Measurements from ENCODE around the gene AGAP1. TPM values are rescaled to one million over a fixed set of nuclear protein-coding genes. Genes with fewer than 3 reads are reported as not detected.

Gene AGAP1
- total and polyA plus RNA-seq, 2 donors: 1.7 to 3.0 TPM

DNA sequence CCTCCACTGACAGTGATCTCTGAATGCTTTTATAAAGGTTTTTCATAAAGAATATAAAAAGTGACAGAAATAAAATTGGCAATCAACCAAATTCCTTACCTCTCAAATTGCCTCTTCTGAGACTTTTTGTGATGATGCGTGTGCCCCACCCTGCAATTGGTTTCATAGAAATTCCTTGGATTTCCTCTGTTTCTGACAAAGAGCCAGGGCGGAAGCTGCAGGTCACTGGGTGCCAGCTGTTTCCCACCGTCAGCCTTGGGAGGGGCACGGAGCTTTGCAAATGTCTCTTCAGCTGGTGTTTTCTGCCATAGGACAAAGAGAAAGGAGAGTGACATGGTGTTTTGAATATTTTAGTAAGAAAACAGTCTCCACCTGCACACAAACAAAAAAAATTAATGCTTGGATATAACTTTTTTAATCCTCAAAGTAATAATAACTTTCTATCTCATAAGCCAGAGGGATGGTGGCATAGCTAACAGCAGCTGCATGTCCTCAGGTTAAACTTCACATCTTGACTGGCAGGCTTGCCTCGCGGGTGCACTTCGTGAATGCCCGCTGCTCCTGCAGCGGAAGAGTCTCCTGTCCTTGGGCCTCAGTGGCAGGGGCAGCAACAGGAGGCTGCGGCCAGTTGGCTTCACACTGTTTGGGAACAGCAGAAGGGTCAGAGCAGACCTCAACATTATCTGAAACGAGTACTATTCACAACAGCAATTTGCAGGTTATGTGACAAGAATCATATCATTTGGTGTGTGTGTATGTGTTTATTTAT lies 24.7 kb downstream of the AGAP1 start:
- Histone ChIP-seq H3K27me3 (ENCODE audit: control insufficient read depth in 2 of 2, insufficient read depth in 1 of 2, low read length in 1 of 2) (no peaks in the 10 kb centered on the region), H3K27ac (ENCODE audit: low read depth in 1 of 2, low read length in 1 of 2) (no peak overlapping the region), H3K9me3 (ENCODE audit: control insufficient read depth in 2 of 2, insufficient read depth in 1 of 2, low read length in 1 of 2) (no peaks in the 10 kb centered on the region), H3K4me1 (ENCODE audit: control insufficient read depth in 2 of 2, insufficient read depth in 2 of 2, low read length in 2 of 2) (peaks cover 0 to 3% of the 10 kb centered on the region in 2 donors), H3K4me3 (ENCODE audit: low read length in 2 of 2) (no peak overlapping the region), H3K36me3 (ENCODE audit: control insufficient read depth in 2 of 2, insufficient read depth in 2 of 2, low read length in 1 of 2) (no peaks in the 10 kb centered on the region)
- WGBS: 82% methylated on average over 11 of the region's 11 CpGs
- no peak for DNase-seq (ENCODE audit: low read depth in 6 of 9, low spot score in 9 of 9)

DNA sequence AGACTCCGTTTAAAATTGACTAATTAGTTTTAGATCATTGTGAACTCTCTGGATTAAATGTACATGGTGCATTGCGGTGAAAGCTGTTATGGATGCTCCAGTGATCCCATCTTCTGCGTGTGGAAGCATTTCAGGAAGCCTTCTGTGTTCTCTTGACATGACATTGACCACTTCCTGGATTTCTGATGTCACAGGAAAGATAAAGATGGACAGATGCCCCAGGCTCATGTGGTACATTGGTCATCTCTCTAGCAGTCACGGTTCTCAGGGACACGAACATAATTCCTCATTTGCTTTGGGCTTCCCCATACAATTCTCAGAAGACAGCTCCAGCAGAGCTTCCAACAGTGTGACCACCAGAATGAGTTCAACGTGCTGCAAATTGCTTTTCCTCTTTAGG lies 26.9 kb downstream of the AGAP1 start:
- H3K4me1 ChIP-seq (ENCODE audit: control insufficient read depth in 2 of 2, insufficient read depth in 2 of 2, low read length in 2 of 2): peaks cover 0 to 3% of the 10 kb centered on the region in 2 donors
- H3K27ac ChIP-seq (ENCODE audit: low read depth in 1 of 2, low read length in 1 of 2): no peak overlapping the region
- H3K4me3 ChIP-seq (ENCODE audit: low read length in 2 of 2): no peak overlapping the region
- no peak for DNase-seq (ENCODE audit: low read depth in 6 of 9, low spot score in 9 of 9)
- no peaks in the 10 kb centered on the region for H3K36me3 ChIP-seq (ENCODE audit: control insufficient read depth in 2 of 2, insufficient read depth in 2 of 2, low read length in 1 of 2)
- H3K9me3 ChIP-seq (ENCODE audit: control insufficient read depth in 2 of 2, insufficient read depth in 1 of 2, low read length in 1 of 2): no peaks in the 10 kb centered on the region
- no peaks in the 10 kb centered on the region for H3K27me3 ChIP-seq (ENCODE audit: control insufficient read depth in 2 of 2, insufficient read depth in 1 of 2, low read length in 1 of 2)
- 86% methylated on average over 6 of the region's 6 CpGs for WGBS

DNA sequence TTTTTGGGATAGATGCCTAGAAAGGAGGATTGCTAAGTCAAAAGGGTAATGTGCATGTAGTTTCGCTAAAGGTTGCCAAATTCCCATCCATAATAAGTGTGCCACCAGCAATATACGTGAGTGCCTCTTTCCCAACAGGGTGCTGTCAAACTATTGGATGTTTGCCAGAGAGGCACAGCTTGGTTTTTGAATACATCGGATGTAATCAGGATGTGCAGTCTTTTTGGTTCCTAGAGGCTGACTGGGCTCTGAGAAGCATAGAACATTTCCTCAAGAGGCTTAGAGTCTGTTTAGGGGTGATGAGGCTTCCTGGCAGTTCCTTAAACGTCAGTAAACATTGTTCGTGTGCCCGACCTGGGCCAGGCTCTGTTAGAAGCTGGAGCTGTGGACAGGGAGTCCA lies 28.0 kb downstream of the AGAP1 start:
- no peaks in the 10 kb centered on the region for H3K36me3 ChIP-seq (ENCODE audit: control insufficient read depth in 2 of 2, insufficient read depth in 2 of 2, low read length in 1 of 2)
- no peak overlapping the region for H3K27ac ChIP-seq (ENCODE audit: low read depth in 1 of 2, low read length in 1 of 2)
- WGBS: 85% methylated on average over 6 of the region's 6 CpGs
- H3K4me1 ChIP-seq (ENCODE audit: control insufficient read depth in 2 of 2, insufficient read depth in 2 of 2, low read length in 2 of 2): peaks cover 0 to 3% of the 10 kb centered on the region in 2 donors
- no peak overlapping the region for H3K4me3 ChIP-seq (ENCODE audit: low read length in 2 of 2)
- H3K9me3 ChIP-seq (ENCODE audit: control insufficient read depth in 2 of 2, insufficient read depth in 1 of 2, low read length in 1 of 2): no peaks in the 10 kb centered on the region
- no peak for DNase-seq (ENCODE audit: low read depth in 6 of 9, low spot score in 9 of 9)
- H3K27me3 ChIP-seq (ENCODE audit: control insufficient read depth in 2 of 2, insufficient read depth in 1 of 2, low read length in 1 of 2): no peaks in the 10 kb centered on the region

GRCh38 chr2:235523021-235523420 lies 29.2 kb downstream of the AGAP1 start:
- 94% methylated on average over 5 of the region's 5 CpGs for WGBS
- Histone ChIP-seq H3K36me3 (ENCODE audit: control insufficient read depth in 2 of 2, insufficient read depth in 2 of 2, low read length in 1 of 2) (no peaks in the 10 kb centered on the region), H3K4me1 (ENCODE audit: control insufficient read depth in 2 of 2, insufficient read depth in 2 of 2, low read length in 2 of 2) (no peaks in the 10 kb centered on the region), H3K9me3 (ENCODE audit: control insufficient read depth in 2 of 2, insufficient read depth in 1 of 2, low read length in 1 of 2) (no peaks in the 10 kb centered on the region), H3K27ac (ENCODE audit: low read depth in 1 of 2, low read length in 1 of 2) (no peak overlapping the region), H3K4me3 (ENCODE audit: low read length in 2 of 2) (no peak overlapping the region), H3K27me3 (ENCODE audit: control insufficient read depth in 2 of 2, insufficient read depth in 1 of 2, low read length in 1 of 2) (no peaks in the 10 kb centered on the region)
- no peak for DNase-seq (ENCODE audit: low read depth in 6 of 9, low spot score in 9 of 9)

- H3K27ac ChIP-seq (ENCODE audit: low read depth in 1 of 2, low read length in 1 of 2): no peak overlapping the region
- 95% methylated on average over 18 of the region's 18 CpGs for WGBS
- no peak for DNase-seq (ENCODE audit: low read depth in 6 of 9, low spot score in 9 of 9)
- no peaks in the 10 kb centered on the region for H3K9me3 ChIP-seq (ENCODE audit: control insufficient read depth in 2 of 2, insufficient read depth in 1 of 2, low read length in 1 of 2)
- no peaks in the 10 kb centered on the region for H3K27me3 ChIP-seq (ENCODE audit: control insufficient read depth in 2 of 2, insufficient read depth in 1 of 2, low read length in 1 of 2)
- H3K4me3 ChIP-seq (ENCODE audit: low read length in 2 of 2): no peak overlapping the region
- H3K4me1 ChIP-seq (ENCODE audit: control insufficient read depth in 2 of 2, insufficient read depth in 2 of 2, low read length in 2 of 2): no peaks in the 10 kb centered on the region
- H3K36me3 ChIP-seq (ENCODE audit: control insufficient read depth in 2 of 2, insufficient read depth in 2 of 2, low read length in 1 of 2): no peaks in the 10 kb centered on the region
Measured at GRCh38 chr2:235523486-235524150, 29.8 kb downstream of the AGAP1 start.

DNA sequence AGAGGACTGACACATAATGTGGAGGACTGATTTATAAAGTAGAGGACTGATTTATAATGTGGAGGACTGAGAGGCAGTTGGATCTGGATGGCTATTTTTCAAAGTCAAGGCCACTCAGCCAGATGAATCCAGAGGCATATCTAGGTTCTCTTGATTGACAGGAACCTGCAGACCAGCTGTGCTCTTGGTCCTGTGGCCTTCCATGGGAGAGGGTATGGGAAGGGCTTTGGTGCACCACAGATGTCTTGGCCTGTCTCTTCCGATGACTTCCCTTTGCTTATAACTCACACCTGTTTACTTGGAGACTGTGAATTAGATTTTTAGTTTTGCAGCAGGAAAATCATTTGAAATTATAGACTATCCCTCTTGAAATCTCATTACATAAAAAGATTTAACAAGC lies 32.3 kb downstream of the AGAP1 start:
- Histone ChIP-seq H3K36me3 (ENCODE audit: control insufficient read depth in 2 of 2, insufficient read depth in 2 of 2, low read length in 1 of 2) (no peaks in the 10 kb centered on the region), H3K9me3 (ENCODE audit: control insufficient read depth in 2 of 2, insufficient read depth in 1 of 2, low read length in 1 of 2) (no peaks in the 10 kb centered on the region), H3K4me3 (ENCODE audit: low read length in 2 of 2) (no peak overlapping the region), H3K27ac (ENCODE audit: low read depth in 1 of 2, low read length in 1 of 2) (no peak overlapping the region), H3K27me3 (ENCODE audit: control insufficient read depth in 2 of 2, insufficient read depth in 1 of 2, low read length in 1 of 2) (no peaks in the 10 kb centered on the region), H3K4me1 (ENCODE audit: control insufficient read depth in 2 of 2, insufficient read depth in 2 of 2, low read length in 2 of 2) (no peaks in the 10 kb centered on the region)
- WGBS: 97% methylated on average over 1 of the region's 1 CpG
- no peak for DNase-seq (ENCODE audit: low read depth in 6 of 9, low spot score in 9 of 9)

- DNase-seq (ENCODE audit: low read depth in 6 of 9, low spot score in 9 of 9): no peak
- no peaks in the 10 kb centered on the region for H3K36me3 ChIP-seq (ENCODE audit: control insufficient read depth in 2 of 2, insufficient read depth in 2 of 2, low read length in 1 of 2)
- H3K4me3 ChIP-seq (ENCODE audit: low read length in 2 of 2): no peak overlapping the region
- H3K27ac ChIP-seq (ENCODE audit: low read depth in 1 of 2, low read length in 1 of 2): no peak overlapping the region
- H3K4me1 ChIP-seq (ENCODE audit: control insufficient read depth in 2 of 2, insufficient read depth in 2 of 2, low read length in 2 of 2): no peaks in the 10 kb centered on the region
- no peaks in the 10 kb centered on the region for H3K9me3 ChIP-seq (ENCODE audit: control insufficient read depth in 2 of 2, insufficient read depth in 1 of 2, low read length in 1 of 2)
- 59% methylated on average over 7 of the region's 7 CpGs for WGBS
- no peaks in the 10 kb centered on the region for H3K27me3 ChIP-seq (ENCODE audit: control insufficient read depth in 2 of 2, insufficient read depth in 1 of 2, low read length in 1 of 2)
Measured at GRCh38 chr2:235527806-235528469, 34.1 kb downstream of the AGAP1 start.

DNA sequence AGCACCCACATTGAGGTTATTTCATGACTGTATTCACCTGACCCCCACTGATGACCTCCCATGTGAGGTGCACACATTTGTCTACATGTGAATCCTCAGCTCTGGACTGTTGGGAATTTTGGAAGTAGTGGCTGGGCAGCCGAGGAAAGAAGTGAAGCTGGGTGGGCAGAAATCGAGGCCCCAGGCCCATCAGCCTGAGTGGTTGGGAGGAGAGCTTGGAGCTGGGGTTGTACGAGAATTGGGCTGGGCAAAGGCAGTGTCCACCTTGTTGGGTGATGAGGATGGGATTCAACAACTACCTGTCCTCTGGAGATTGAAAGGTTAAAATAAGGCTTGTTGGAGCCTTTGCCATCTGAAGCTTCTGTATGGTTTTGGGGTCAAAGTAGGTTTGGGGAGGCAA lies 35.8 kb downstream of the AGAP1 start:
- Histone ChIP-seq H3K27me3 (ENCODE audit: control insufficient read depth in 2 of 2, insufficient read depth in 1 of 2, low read length in 1 of 2) (no peaks in the 10 kb centered on the region), H3K4me3 (ENCODE audit: low read length in 2 of 2) (no peak overlapping the region), H3K9me3 (ENCODE audit: control insufficient read depth in 2 of 2, insufficient read depth in 1 of 2, low read length in 1 of 2) (no peaks in the 10 kb centered on the region), H3K4me1 (ENCODE audit: control insufficient read depth in 2 of 2, insufficient read depth in 2 of 2, low read length in 2 of 2) (no peaks in the 10 kb centered on the region), H3K36me3 (ENCODE audit: control insufficient read depth in 2 of 2, insufficient read depth in 2 of 2, low read length in 1 of 2) (no peaks in the 10 kb centered on the region), H3K27ac (ENCODE audit: low read depth in 1 of 2, low read length in 1 of 2) (no peak overlapping the region)
- WGBS: 92% methylated on average over 3 of the region's 3 CpGs
- no peak for DNase-seq (ENCODE audit: low read depth in 6 of 9, low spot score in 9 of 9)

DNA sequence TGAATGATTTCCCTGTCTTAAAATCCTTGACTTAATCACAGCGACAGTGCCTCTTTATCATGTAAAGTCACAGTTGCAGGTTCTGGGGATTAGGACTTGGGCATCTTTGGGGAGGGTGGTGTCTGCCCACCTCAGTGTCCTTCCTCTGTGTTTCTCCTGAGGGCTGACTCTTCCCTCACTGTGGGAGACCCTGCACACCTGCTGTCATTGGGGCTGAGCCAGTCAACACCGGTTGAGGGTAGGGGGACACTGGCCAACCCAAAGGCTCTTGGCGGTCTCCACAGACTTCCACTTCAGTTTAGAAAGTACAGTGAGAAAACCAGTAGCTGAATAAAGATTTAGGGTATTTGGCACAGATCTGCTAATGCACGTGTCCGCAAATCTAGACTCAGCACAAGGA lies 36.9 kb downstream of the AGAP1 start:
- no peak overlapping the region for H3K4me3 ChIP-seq (ENCODE audit: low read length in 2 of 2)
- no peaks in the 10 kb centered on the region for H3K9me3 ChIP-seq (ENCODE audit: control insufficient read depth in 2 of 2, insufficient read depth in 1 of 2, low read length in 1 of 2)
- H3K27ac ChIP-seq (ENCODE audit: low read depth in 1 of 2, low read length in 1 of 2): no peak overlapping the region
- WGBS: 96% methylated on average over 5 of the region's 5 CpGs
- H3K4me1 ChIP-seq (ENCODE audit: control insufficient read depth in 2 of 2, insufficient read depth in 2 of 2, low read length in 2 of 2): no peaks in the 10 kb centered on the region
- no peaks in the 10 kb centered on the region for H3K27me3 ChIP-seq (ENCODE audit: control insufficient read depth in 2 of 2, insufficient read depth in 1 of 2, low read length in 1 of 2)
- DNase-seq (ENCODE audit: low read depth in 6 of 9, low spot score in 9 of 9): no peak
- H3K36me3 ChIP-seq (ENCODE audit: control insufficient read depth in 2 of 2, insufficient read depth in 2 of 2, low read length in 1 of 2): no peaks in the 10 kb centered on the region
